Central memory CD8-positive, alpha-beta T cell (primary cell): ENCODE measurements around the gene ZNF556.

Source experiments
- ATAC-seq: fragments of 150-1000 bp; cut with Tn5 transposase; replicated peaks from 2 replicates; pipeline ENCODE4 v1.10.0; 2022; ENCODE audit warnings: mild to moderate bottlenecking, moderate FRiP score, moderate number of reproducible peaks; ENCODE audit not compliant: poor library complexity, severe bottlenecking; ENCODE audit errors: extremely low read depth
- DNase-seq, 2 donors: peaks; one replicate each; pipeline ENCODE4 v3.0.0; 2021; ENCODE audit warnings: low spot score in 2 of 2
- H3K27ac Mint-ChIP-seq: one replicate; pipeline ENCODE4 v1.8.0; 2022; ENCODE audit warnings: low read depth, mild to moderate bottlenecking, moderate library complexity, mixed read lengths
- H3K27me3 Mint-ChIP-seq: one replicate; pipeline ENCODE4 v1.8.0; 2022; ENCODE audit warnings: mixed read lengths
- H3K36me3 Mint-ChIP-seq: one replicate; pipeline ENCODE4 v1.8.0; 2022; ENCODE audit warnings: mild to moderate bottlenecking, moderate library complexity, mixed read lengths; ENCODE audit not compliant: insufficient read depth
- H3K4me1 Mint-ChIP-seq: one replicate; pipeline ENCODE4 v1.8.0; 2022; ENCODE audit warnings: mixed read lengths
- H3K4me3 Mint-ChIP-seq: one replicate; pipeline ENCODE4 v1.8.0; 2022; ENCODE audit warnings: mild to moderate bottlenecking, moderate library complexity, mixed read lengths
- H3K9me3 Mint-ChIP-seq: one replicate; pipeline ENCODE4 v1.8.0; 2022; ENCODE audit warnings: mixed read lengths

Gene ZNF556

GRCh38 chr19:2841855-2842574 lies 25.1 kb upstream of the ZNF556 start:
- H3K9me3 Mint-ChIP-seq = no peaks in the 10 kb centered on the region
- H3K27ac Mint-ChIP-seq = peak overlapping the region; percentile 9
- H3K4me3 Mint-ChIP-seq = peak overlapping the region; percentile 60
- H3K4me1 Mint-ChIP-seq = peaks cover 20% of the 10 kb centered on the region
- DNase-seq = no peak
- H3K27me3 Mint-ChIP-seq = no peaks in the 10 kb centered on the region
- no peak for ATAC-seq
- peaks cover 5% of the 10 kb centered on the region for H3K36me3 Mint-ChIP-seq

DNA sequence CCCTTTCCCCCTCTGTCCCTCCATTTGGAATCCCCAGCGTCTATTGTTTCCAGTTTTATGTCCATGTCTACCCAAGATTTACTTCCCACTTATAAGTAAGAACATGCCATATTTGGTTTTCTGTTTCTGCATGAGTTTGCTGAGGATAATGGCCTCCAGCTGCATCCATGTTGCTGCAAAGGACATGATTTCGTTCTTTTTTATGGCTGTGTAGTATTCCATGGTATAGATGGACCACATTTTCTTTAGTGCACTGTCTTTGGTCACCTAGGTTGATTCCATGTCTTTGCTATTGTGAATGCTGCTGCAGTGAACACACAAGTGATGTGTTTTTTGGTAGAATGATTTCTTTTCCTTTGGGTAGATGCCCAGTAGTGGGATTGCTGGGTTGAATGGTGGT lies 22.0 kb upstream of the ZNF556 start:
- H3K27me3 Mint-ChIP-seq = no peaks in the 10 kb centered on the region
- no peaks in the 10 kb centered on the region for H3K9me3 Mint-ChIP-seq
- peaks cover 5% of the 10 kb centered on the region for H3K36me3 Mint-ChIP-seq
- no peak overlapping the region for H3K27ac Mint-ChIP-seq
- no peak for DNase-seq
- ATAC-seq = no peak
- no peak overlapping the region for H3K4me3 Mint-ChIP-seq
- peaks cover 22% of the 10 kb centered on the region for H3K4me1 Mint-ChIP-seq

DNA sequence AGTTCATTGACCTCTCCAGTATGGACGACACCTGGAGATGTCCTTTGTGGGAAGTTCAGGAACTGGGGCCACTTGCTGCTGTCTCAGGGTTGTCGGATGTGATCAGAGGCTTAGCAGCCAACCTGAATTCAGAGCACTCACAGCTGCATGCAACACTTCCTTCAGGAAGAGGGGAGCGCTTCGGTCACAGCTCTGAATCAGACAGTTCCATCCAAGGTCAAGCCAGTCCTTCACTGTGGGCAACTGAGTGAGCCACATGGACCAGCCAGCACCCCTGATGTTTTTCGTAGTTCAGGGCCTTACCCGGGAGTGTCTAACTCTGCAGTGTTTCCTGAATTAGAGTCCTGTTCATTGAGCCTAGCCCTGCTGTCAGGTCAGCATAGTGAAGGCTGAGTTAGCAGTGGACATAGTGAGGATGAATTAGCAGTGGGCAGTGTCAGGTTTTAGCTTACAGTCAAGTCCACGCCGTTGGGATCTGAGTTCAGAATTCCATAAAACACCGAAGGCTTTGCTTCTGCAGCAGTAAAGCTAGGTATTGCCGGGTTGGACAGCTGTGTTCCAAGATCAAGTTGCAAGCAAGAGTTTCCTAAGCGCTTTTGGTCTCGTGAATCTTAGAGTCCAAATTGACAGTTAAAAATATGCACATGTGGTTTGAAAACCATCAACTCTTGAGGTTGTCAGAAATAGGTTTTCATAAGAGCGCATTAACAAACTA lies 20.8 kb upstream of the ZNF556 start:
- no peak overlapping the region for H3K4me3 Mint-ChIP-seq
- H3K27me3 Mint-ChIP-seq = no peaks in the 10 kb centered on the region
- H3K27ac Mint-ChIP-seq = no peak overlapping the region
- DNase-seq = no peak
- ATAC-seq = no peak
- H3K9me3 Mint-ChIP-seq = no peaks in the 10 kb centered on the region
- H3K4me1 Mint-ChIP-seq = peaks cover 21% of the 10 kb centered on the region
- peaks cover 9% of the 10 kb centered on the region for H3K36me3 Mint-ChIP-seq

DNA sequence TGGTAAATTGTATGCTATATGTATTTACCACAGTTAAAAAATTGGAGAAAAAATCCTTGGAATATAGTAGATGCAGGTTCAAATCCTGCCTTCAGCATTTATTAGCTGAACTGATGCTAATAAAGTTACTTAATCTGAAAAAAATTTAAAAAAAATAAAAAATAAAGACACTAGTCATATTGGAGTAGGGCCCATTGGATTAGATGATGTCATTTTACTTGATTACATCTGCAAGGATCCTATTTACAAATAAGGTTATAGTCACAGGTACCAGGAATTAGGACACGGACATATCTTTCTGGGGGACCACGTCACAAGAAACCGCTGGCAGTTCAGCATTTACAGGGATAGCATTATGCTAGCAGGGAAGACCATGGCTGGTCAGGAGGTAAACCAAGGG lies 19.6 kb upstream of the ZNF556 start:
- H3K4me3 Mint-ChIP-seq = no peak overlapping the region
- DNase-seq = no peak
- H3K9me3 Mint-ChIP-seq = no peaks in the 10 kb centered on the region
- H3K27me3 Mint-ChIP-seq = no peaks in the 10 kb centered on the region
- H3K4me1 Mint-ChIP-seq = peaks cover 15% of the 10 kb centered on the region
- no peak for ATAC-seq
- peaks cover 18% of the 10 kb centered on the region for H3K36me3 Mint-ChIP-seq
- H3K27ac Mint-ChIP-seq = no peak overlapping the region

DNA sequence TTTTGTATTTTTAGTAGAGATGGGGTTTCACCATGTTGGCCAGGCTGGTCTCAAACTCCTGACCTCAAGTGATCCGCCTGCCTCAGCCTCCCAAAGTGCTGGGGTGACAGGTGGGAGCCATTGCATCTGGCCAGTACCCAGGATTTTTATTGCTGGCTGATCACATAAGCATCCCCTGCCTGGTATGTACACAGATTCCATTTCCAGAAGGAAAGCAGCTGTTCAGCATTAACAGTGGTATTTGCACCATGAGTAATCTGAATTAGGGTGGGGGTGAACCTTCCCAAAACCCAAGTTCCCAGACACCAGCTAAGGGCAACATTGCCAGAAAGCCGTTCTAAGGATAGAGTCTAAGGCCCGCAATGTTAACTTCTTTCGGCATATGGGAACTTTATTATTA lies 18.5 kb upstream of the ZNF556 start:
- H3K9me3 Mint-ChIP-seq = peaks cover 3% of the 10 kb centered on the region
- H3K4me1 Mint-ChIP-seq = peaks cover 13% of the 10 kb centered on the region
- no peak overlapping the region for H3K4me3 Mint-ChIP-seq
- H3K36me3 Mint-ChIP-seq = peaks cover 22% of the 10 kb centered on the region
- DNase-seq = no peak
- H3K27ac Mint-ChIP-seq = no peak overlapping the region
- no peak for ATAC-seq
- H3K27me3 Mint-ChIP-seq = no peaks in the 10 kb centered on the region

DNA sequence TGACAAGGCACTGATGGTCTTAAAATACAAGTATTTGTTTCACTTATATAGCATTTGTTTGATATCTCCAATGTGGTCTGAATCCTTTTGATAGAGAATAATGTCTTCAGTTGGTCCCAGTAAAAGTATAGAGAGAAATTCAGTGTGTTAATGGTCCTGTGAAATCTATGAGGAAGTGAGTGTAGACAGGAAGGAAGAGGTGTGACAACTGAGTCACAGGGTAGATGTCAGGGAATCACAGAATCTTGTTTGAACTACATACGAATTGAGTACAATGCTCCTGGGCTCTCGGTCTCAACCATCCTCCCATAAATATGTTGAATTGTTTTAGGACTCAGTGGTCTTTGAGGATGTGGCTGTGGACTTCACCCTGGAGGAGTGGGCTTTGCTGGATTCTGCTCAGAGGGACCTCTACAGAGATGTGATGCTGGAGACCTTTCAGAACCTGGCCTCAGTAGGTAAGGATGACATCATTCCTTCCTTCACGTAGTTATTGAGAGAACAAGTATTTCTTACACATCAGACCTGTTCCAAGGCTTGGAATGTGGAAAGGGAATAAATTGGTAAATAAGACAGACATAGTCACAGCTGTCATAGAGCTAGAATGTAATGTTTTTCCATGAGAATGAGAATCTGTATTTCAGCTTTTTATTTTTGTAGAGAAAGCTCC lies 16.7 kb upstream of the ZNF556 start:
- ATAC-seq = no peak
- H3K4me3 Mint-ChIP-seq = no peak overlapping the region
- H3K27ac Mint-ChIP-seq = no peak overlapping the region

DNA sequence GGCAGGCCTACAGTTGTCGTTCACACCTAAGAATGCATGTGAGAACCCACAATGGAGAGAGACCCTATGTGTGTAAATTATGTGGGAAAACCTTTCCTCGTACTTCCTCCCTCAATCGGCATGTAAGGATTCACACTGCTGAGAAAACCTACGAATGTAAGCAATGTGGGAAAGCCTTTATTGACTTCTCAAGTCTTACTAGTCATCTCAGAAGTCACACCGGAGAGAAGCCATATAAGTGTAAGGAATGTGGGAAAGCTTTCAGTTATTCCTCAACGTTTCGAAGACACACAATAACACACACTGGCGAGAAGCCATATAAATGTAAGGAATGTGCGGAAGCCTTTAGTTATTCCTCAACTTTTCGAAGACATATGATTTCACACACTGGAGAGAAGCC lies 14.5 kb upstream of the ZNF556 start:
- no peak for DNase-seq
- H3K4me3 Mint-ChIP-seq = no peak overlapping the region
- no peak for ATAC-seq
- peaks cover 26% of the 10 kb centered on the region for H3K36me3 Mint-ChIP-seq
- no peak overlapping the region for H3K27ac Mint-ChIP-seq
- H3K27me3 Mint-ChIP-seq = no peaks in the 10 kb centered on the region
- H3K4me1 Mint-ChIP-seq = peaks cover 17% of the 10 kb centered on the region
- H3K9me3 Mint-ChIP-seq = peaks cover 5% of the 10 kb centered on the region

More for the DNA sequence above, 16.7 kb upstream of the ZNF556 start:
- Mint-ChIP-seq H3K9me3 (peaks cover 5% of the 10 kb centered on the region), H3K4me1 (peaks cover 8% of the 10 kb centered on the region), H3K27me3 (no peaks in the 10 kb centered on the region), H3K36me3 (peaks cover 26% of the 10 kb centered on the region)
- DNase-seq = no peak

DNA sequence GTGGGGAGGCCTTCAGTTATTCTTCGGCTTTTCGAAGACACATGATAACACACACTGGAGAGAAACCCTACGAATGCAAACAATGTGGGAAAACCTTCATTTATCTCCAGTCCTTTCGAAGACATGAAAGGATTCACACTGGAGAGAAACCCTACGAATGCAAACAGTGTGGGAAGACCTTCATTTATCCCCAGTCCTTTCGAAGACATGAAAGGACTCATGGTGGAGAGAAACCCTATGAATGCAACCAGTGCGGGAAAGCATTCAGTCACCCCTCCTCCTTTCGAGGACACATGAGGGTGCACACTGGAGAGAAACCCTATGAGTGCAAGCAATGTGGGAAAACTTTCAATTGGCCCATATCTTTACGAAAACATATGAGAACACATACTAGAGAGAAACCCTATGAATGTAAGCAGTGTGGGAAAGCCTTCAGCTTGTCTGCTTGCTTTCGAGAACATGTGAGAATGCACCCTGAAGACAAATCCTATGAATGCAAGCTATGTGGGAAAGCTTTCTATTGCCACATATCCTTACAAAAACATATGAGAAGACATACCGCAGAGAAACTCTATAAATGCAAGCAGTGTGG lies 14.0 kb upstream of the ZNF556 start:
- Mint-ChIP-seq H3K9me3 (peaks cover 5% of the 10 kb centered on the region), H3K4me1 (peaks cover 17% of the 10 kb centered on the region), H3K36me3 (peaks cover 26% of the 10 kb centered on the region), H3K27ac (no peak overlapping the region), H3K27me3 (no peaks in the 10 kb centered on the region), H3K4me3 (no peak overlapping the region)
- DNase-seq (no peak), ATAC-seq (no peak)

- Mint-ChIP-seq H3K36me3 (peaks cover 26% of the 10 kb centered on the region), H3K27ac (no peak overlapping the region), H3K4me1 (peaks cover 17% of the 10 kb centered on the region), H3K9me3 (peaks cover 5% of the 10 kb centered on the region), H3K4me3 (no peak overlapping the region), H3K27me3 (no peaks in the 10 kb centered on the region)
- DNase-seq (no peak), ATAC-seq (no peak)
These were observed 12.3 kb upstream of the ZNF556 start for GRCh38 chr19:2854849-2855248.

DNA sequence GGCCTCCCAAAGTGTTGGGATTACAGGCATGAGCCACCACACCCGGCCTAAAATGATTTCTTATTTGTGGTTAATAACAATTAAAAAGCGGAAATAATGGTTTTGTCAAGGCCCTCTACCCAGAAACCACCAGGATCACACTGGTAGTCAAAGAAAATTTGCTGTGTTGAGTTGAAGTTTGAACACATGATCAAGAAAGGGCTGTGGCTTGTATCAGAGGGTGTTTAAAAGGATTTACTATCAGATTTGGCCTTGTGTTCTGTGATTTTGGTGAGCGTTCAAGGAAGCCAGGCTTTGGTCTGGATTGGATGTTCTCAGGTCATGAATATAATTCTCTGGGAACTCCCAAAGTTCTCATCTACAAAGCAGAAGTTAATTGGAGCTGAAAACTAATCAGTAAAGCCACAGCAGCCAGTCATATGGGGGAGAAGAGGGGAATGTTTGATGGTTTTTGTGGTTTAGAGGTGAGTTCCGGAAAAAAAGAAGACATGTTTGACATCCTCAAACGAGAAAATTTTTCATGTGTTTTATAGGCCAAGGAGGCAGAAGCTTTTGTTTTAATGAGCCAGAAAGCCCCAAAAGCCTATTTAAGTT lies 10.6 kb upstream of the ZNF556 start:
- ATAC-seq (peak; percentile 52), DNase-seq (no peak)
- Mint-ChIP-seq H3K27me3 (no peaks in the 10 kb centered on the region), H3K4me1 (peaks cover 10% of the 10 kb centered on the region), H3K27ac (peak overlapping the region; percentile 47), H3K9me3 (peaks cover 5% of the 10 kb centered on the region), H3K4me3 (peak overlapping the region; percentile 8), H3K36me3 (peaks cover 17% of the 10 kb centered on the region)

DNA sequence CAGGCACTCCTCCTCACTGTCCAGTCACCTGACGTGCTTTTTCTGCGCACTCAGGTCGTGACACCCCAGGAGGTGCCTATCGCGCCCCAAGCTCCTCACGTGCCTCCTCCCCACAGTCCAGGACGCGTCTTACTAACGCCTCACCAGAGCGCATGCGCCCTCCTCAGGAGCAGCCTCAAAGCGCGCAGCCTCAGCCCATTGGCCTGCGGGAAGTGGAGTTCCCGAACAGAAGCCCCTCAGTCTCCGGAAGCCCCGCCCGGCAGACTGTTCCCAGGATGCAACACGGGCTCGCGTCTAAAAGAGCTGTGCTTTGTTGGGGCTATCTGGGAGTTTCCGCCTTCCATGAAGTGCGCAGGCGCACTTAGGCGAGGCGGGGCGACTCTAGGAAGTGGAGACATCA lies 8.3 kb upstream of the ZNF556 start:
- H3K27me3 Mint-ChIP-seq = peaks cover 4% of the 10 kb centered on the region
- DNase-seq (no peak), ATAC-seq (no peak)
- no peak overlapping the region for H3K27ac Mint-ChIP-seq
- H3K4me3 Mint-ChIP-seq = no peak overlapping the region
- H3K36me3 Mint-ChIP-seq = peaks cover 2% of the 10 kb centered on the region
- peaks cover 10% of the 10 kb centered on the region for H3K4me1 Mint-ChIP-seq
- no peaks in the 10 kb centered on the region for H3K9me3 Mint-ChIP-seq

GRCh38 chr19:2863816-2864215 lies 3.3 kb upstream of the ZNF556 start:
- Mint-ChIP-seq H3K4me3 (no peak overlapping the region), H3K27ac (no peak overlapping the region), H3K36me3 (peaks cover 3% of the 10 kb centered on the region), H3K27me3 (peaks cover 31% of the 10 kb centered on the region), H3K9me3 (no peaks in the 10 kb centered on the region), H3K4me1 (no peaks in the 10 kb centered on the region)
- ATAC-seq = no peak
- DNase-seq = no peak
